HG02798 (cell line): Measurements from ENCODE around the gene ERICH2.

Experiments
- ATAC-seq: cut with Tn5 transposase; IDR thresholded peaks from one replicate; pipeline ENCODE4 v1.9.1; 2021; ENCODE audit warnings: mild to moderate bottlenecking; ENCODE audit not compliant: unreplicated experiment, poor library complexity

Gene ERICH2

DNA sequence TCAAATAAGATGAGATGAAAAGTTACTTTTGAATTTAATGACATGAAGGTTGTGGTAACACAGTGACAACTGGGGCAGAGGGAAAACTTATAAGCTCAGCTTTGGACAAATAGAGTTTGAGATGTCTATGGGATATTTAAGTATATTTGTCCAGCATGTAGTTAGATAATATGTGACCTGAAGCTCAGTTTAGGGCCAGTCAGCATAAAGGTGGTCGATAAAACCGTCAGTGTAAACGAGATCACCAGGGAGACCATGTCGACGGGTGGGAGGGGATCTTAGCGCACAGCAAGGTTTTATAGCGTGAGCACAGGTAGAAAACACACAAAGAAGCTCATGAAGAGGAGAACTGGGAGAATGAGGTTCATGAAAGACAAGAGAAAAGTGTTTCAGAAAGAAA, 7.4 kb upstream of the ERICH2 start:
- ATAC-seq = no peak

DNA sequence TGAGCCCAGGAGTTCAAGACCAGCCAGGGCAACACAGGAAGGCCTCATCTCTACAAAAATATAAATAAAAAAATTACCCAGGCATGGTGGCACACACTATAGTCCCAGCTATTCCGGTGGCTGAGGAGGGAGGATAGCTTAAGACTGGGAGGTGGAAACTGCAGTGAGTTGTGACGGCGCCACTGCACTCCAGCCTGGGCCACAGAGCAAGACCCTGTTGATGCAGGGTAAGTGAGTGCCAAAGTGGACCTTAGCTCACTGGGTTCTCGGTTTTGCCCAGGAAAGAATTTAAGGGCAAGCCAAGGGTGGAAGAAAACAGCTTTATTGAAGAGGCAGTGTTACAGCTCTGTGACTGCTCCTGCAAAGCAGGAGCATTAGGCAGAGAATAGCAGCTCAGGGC, 6.9 kb upstream of the ERICH2 start:
- no peak for ATAC-seq

- ATAC-seq = no peak
Measured at GRCh38 chr2:170764880-170765261, 5.3 kb upstream of the ERICH2 start.

DNA sequence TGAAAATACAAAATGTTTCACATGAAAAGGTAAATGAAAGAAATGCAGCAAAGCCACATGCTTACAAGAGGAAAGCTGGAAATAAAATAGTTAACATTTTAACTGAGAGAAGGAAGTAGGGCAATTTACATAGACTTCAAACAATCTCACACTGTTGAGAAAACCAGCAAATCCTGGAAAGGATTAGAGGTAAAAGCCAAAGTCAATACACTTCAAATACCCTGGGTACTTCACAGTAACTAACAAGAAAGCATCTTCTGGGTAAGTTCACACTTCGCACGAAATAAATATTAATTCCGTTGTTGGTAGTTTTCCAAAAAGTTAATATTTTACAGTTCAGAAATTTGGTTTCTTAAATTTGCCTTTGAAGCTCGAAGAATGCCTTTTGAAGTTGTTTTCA, 3.5 kb upstream of the ERICH2 start:
- ATAC-seq = no peak

GRCh38 chr2:170770606-170771420, 635 bp downstream of the ERICH2 start:
- ATAC-seq = peak; percentile 86

DNA sequence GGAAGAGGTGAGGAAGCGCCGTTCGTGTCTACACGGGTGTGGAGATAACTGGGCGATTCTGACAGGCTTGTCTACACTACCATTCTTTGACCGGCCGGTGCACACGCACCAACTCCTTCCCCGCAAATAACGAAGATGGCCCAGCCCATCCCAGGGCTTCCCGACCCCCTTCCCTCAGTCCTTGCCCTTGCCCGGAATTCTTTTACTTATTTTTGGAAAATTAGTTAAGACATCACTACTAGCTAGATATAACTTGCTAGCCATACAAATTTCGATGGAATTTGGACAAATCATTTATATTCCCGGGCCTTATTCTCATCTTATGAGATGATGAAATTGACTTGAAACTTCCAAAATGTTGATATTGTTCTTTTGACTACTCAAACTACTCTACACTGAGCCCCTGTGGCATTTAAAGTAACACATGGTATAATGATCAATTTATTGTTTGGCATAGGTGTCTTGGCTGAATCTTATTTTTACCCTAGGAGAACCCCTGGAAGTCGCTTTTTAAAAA, 1.3 kb downstream of the ERICH2 start:
- ATAC-seq = no peak

- no peak for ATAC-seq
Measured at GRCh38 chr2:170772295-170772694, 2.1 kb downstream of the ERICH2 start.

GRCh38 chr2:170774074-170774473, 3.9 kb downstream of the ERICH2 start:
- ATAC-seq = no peak

DNA sequence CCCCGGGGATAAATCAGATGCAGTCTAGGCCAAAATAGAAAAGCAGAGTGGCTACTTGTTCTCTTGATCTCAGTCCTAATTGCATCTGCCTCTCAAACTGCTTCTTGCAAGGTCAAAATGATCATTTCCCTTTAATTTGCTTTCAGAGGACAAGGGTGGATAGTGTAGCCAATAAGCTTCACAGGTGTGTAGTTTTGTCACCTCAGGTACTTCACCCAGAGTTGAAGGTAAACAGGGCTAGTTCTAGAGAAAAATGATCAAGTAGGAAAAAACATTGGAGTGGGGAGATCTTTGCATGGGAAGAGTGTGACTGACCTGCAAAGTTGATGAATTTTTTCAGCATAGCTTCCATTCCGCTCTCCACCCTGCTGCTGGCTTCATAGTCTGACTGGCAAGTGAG, 8.7 kb downstream of the ERICH2 start:
- ATAC-seq = no peak

- ATAC-seq = no peak
Measured at GRCh38 chr2:170779304-170779703, 9.1 kb downstream of the ERICH2 start.

DNA sequence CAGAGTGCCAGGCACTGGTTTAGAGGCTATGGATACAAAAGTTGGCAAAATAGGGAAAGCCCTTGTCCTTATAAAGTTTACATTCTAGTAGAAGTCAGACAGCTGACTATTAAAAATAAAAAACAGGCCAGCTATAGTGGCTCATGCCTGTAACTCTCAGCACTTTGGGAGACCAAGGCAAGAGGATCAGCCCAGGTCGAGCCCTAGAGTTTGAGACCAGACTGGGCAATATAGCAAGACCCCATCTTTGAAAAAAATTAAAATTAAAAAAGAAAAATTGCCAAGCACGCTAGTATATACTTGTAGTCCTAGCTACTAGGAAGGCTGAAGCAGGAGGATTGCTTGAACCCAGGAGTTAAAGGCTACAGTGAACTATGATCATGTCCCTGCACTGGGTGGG, 12.5 kb downstream of the ERICH2 start:
- ATAC-seq = no peak

GRCh38 chr2:170783549-170783948, 13.4 kb downstream of the ERICH2 start:
- ATAC-seq = no peak

DNA sequence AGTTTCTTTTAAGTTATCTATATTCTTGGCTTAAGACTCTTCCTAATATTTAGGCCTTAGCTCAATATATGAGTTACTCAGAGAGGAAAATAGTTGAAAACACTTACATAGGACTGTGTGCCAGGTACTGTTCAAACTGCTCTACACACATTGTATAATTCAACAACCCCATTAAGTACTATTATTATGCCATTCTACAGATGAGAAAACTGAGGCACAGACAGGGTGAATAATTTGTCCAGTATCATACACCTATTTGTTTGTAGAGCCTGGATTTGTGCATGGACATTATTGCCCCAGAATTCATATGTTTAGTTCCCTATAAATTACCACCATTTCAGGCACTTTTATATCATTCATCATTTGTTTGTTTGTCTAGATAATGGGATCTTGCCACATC, 28.8 kb downstream of the ERICH2 start:
- no peak for ATAC-seq

DNA sequence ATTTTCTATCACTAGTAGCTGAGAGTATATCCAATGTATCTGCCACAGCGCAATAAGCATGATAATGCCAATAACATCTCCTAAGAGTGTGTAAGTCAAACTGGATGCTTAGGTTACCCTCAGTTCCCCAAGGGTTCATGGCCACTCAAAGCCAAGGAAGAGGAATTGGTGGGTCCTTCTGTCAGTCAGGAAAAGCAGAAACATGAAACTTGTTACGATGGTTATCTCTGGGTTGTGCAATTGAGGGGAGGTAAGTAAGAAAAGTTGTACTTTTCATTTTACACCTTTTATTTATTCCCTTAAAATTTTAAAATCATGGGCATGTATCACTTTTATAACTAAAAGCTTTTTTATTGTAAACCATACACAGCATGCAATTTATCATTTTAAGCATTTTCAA, 36.4 kb downstream of the ERICH2 start:
- ATAC-seq = no peak

- no peak for ATAC-seq
Measured at GRCh38 chr2:170812710-170813600, 42.8 kb downstream of the ERICH2 start.

DNA sequence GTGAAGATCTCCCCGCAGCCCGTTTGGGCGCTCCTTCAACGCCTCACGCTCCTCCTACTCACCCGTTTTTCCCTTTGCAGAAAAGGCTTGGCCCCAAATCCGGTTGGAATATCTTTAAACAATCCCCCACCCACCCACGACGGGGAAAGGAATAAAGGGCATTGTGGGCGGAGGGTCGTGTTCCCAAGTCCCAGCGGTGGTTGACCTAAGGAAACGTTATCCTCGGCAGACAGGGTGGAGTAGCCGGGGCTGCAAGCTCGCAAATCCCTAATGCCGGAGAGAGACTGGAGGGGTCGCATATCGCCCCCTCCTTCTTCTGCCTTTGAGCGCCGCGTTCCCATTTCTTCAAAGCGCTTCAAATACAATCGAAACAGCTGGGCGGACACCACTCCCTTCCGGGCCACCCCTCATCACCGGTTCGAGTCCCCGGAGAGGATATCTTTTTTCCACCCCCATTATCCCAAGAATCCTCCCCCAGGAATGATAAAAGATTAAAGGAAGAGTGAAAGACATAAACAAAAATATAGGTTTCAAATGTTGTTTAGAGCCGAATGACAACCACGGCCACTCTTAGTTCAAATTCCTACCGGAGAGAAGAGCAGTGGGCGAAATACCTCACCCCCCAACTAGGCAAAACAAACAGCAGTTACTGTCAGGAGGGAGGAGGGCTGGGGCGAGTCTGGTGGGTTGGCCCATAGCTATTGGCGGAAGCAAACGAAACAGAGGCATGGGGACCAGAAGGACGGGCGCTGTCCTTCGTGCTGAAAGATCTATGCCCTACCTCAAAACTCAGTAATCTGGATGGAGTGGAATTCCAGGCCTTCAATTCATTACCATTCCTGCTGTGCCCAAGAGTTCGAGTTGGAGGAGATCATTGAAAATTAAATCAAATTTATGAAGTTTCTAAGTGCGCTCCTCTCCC, 43.7 kb downstream of the ERICH2 start:
- no peak for ATAC-seq

DNA sequence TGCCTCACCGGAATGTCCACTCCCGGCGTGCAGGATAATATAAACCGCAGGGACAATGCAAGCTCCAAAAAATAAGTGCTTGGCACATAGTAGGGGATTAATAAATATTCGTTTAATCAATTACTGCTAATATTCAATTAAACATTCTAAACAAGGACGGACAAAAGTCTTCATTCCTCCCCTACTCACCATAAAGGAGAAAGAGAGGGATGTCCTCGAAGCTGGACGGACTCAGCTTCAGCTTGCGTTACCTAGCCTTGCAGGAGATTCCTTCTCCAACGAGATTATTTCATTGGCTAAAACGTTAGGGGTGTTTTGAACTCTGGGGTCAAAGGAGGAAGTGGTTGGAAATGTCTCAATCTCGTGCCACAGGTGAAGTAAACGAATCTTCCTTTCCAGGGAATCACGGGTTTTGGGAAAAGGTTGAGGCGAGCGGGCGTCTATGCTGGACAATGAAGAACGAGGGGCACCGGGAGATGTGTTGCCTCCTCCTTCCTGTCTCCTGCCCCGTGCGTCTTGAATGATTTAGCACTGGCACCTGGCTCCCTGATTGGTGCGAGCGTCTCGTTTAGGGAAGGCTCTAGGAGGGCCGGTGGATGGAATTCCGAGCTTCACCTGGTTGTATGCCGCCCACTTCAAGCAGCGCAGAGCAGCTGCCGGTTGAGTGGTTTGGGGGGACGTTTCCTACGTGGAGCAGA, 44.5 kb downstream of the ERICH2 start:
- no peak for ATAC-seq

GRCh38 chr2:170815311-170815710, 45.1 kb downstream of the ERICH2 start:
- ATAC-seq = no peak

DNA sequence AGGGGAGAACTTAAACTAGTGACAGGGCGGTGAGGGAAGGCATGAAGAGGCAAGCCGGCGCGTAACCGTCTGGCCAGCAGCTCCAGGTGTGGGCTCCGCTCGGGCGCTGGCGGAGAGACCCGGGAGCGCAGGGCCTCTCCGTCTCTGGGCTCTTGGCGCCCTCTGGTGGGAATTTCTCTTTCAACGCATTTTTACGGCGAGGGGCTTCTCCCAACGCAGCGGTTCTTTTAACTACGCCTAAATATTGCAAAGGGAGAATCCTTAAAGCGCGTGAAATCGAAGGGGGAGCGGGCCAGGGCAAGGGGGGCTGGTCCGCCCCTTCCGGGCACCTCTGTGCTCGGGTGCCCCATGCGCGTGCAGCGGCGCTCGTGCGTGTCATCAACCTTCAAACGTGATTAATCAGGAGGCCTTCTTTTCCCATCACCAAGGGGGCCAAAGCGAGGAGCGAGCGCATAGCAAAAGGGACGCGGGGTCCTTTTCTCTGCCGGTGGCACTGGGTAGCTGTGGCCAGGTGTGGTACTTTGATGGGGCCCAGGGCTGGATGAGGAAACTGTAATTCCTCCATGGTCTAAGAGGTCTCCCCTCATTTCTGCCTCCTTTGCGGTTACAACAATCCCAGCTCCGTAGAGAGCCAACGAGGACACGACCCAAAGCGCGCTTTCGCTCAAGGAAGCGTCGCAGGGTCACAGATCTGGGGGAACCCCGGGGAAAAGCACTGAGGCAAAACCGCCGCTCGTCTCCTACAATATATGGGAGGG, 45.7 kb downstream of the ERICH2 start:
- ATAC-seq = peak; percentile 50
